ENCODE measurements around the gene LPAR5. TPM values are rescaled to one million over a fixed set of nuclear protein-coding genes. Genes with fewer than 3 reads are reported as not detected.

LPAR5 gene
- total RNA-seq, 1 experiment from 2014 or later = 2.3 TPM

- H3K9me3 ChIP-seq (ENCODE audit: low read length) = no peaks in the 10 kb centered on the region
- H4K20me1 ChIP-seq (ENCODE audit: low read length) = no peaks in the 10 kb centered on the region
- intact Hi-C loops (cut with micrococcal nuclease) = no loop called here
- ChIA-PET POLR2A (ENCODE audit: unreplicated experiment) (no interaction called here), CTCF (no interaction called here)
- ATAC-seq (no peak), DNase-seq (no peak)
- no peak overlapping the region for H3K9ac ChIP-seq (ENCODE audit: low read length)
- no peak overlapping the region for H3K4me3 ChIP-seq (ENCODE audit: low read length)
- no peaks in the 10 kb centered on the region for H3F3A ChIP-seq (ENCODE audit: low read length, unreplicated experiment)
- H3K36me3 ChIP-seq (ENCODE audit: low read depth, low read length) = peaks cover 57% of the 10 kb centered on the region
- H3K4me2 ChIP-seq (ENCODE audit: low read length) = no peak overlapping the region
- BruUV-seq (replicated peaks) = no TSS peak
- H2AFZ ChIP-seq (ENCODE audit: low read length) = no peak overlapping the region
- no peak for TF ChIP-seq CTCF (conservative IDR thresholded peaks at IDR 0.05; ENCODE audit: low read depth, low read length)
- TF ChIP-seq EZH2phosphoT487 (IDR thresholded peaks at IDR 0.05; ENCODE audit: borderline replicate concordance, low read length) = no peak
- no peak for TF ChIP-seq EZH2 (IDR thresholded peaks at IDR 0.05; ENCODE audit: low read length, unreplicated experiment)
- H3K4me1 ChIP-seq (ENCODE audit: insufficient read depth, low read length) = no peaks in the 10 kb centered on the region
- H3K27ac ChIP-seq (ENCODE audit: low read length) = no peak overlapping the region
- H3K9me2 ChIP-seq (replicated peaks; ENCODE audit: low read length) = no peaks in the 10 kb centered on the region
- H3K79me2 ChIP-seq (ENCODE audit: low read length) = no peaks in the 10 kb centered on the region
- H3K27me3 ChIP-seq (ENCODE audit: low read length) = no peaks in the 10 kb centered on the region
Observed at GRCh38 chr12:6582959-6583358, 52.8 kb downstream of the LPAR5 start.

- Histone ChIP-seq H3K36me3 (ENCODE audit: low read depth, low read length) (peaks cover 57% of the 10 kb centered on the region), H2AFZ (ENCODE audit: low read length) (no peak overlapping the region), H3K27me3 (ENCODE audit: low read length) (no peaks in the 10 kb centered on the region), H3K9me3 (ENCODE audit: low read length) (no peaks in the 10 kb centered on the region), H3K4me2 (ENCODE audit: low read length) (no peak overlapping the region), H3F3A (ENCODE audit: low read length, unreplicated experiment) (no peaks in the 10 kb centered on the region), H3K4me1 (ENCODE audit: insufficient read depth, low read length) (no peaks in the 10 kb centered on the region), H3K9ac (ENCODE audit: low read length) (no peak overlapping the region), H3K27ac (ENCODE audit: low read length) (no peak overlapping the region), H4K20me1 (ENCODE audit: low read length) (no peaks in the 10 kb centered on the region), H3K4me3 (ENCODE audit: low read length) (no peak overlapping the region), H3K9me2 (replicated peaks; ENCODE audit: low read length) (no peaks in the 10 kb centered on the region), H3K79me2 (ENCODE audit: low read length) (no peaks in the 10 kb centered on the region)
- no TSS peak for BruUV-seq (replicated peaks)
- ChIA-PET CTCF (no interaction called here), POLR2A (ENCODE audit: unreplicated experiment) (no interaction called here)
- intact Hi-C loops (cut with micrococcal nuclease) = no loop called here
- ATAC-seq = no peak; the same call in 1 of the 2 replicates
- DNase-seq = no peak
- TF ChIP-seq CTCF (conservative IDR thresholded peaks at IDR 0.05; ENCODE audit: low read depth, low read length) (peak; percentile 29; the same call in 1 of the 2 replicates), EZH2phosphoT487 (IDR thresholded peaks at IDR 0.05; ENCODE audit: borderline replicate concordance, low read length) (no peak)
Observed at GRCh38 chr12:6582196-6582595, 53.6 kb downstream of the LPAR5 start.

GRCh38 chr12:6575648-6576047 is 60.1 kb downstream of the LPAR5 start:
- no peak overlapping the region for H3K4me2 ChIP-seq (ENCODE audit: low read length)
- BruUV-seq (replicated peaks) = no TSS peak
- no peak overlapping the region for H3K4me3 ChIP-seq (ENCODE audit: low read length)
- H3K27me3 ChIP-seq (ENCODE audit: low read length) = no peaks in the 10 kb centered on the region
- ChIA-PET POLR2A (ENCODE audit: unreplicated experiment) (no interaction called here), CTCF (no interaction called here)
- ATAC-seq (no peak), DNase-seq (no peak)
- no peak overlapping the region for H3K27ac ChIP-seq (ENCODE audit: low read length)
- H3K36me3 ChIP-seq (ENCODE audit: low read depth, low read length) = peaks cover 46% of the 10 kb centered on the region
- H3K79me2 ChIP-seq (ENCODE audit: low read length) = no peaks in the 10 kb centered on the region
- H2AFZ ChIP-seq (ENCODE audit: low read length) = no peak overlapping the region
- intact Hi-C loops (cut with micrococcal nuclease) = no loop called here
- TF ChIP-seq EZH2phosphoT487 (IDR thresholded peaks at IDR 0.05; ENCODE audit: borderline replicate concordance, low read length) (no peak), CTCF (conservative IDR thresholded peaks at IDR 0.05; ENCODE audit: low read depth, low read length) (no peak)
- no peaks in the 10 kb centered on the region for H3K9me3 ChIP-seq (ENCODE audit: low read length)
- H3K9ac ChIP-seq (ENCODE audit: low read length) = no peak overlapping the region
- no peaks in the 10 kb centered on the region for H3K9me2 ChIP-seq (replicated peaks; ENCODE audit: low read length)
- H4K20me1 ChIP-seq (ENCODE audit: low read length) = no peaks in the 10 kb centered on the region
- H3F3A ChIP-seq (ENCODE audit: low read length, unreplicated experiment) = no peaks in the 10 kb centered on the region
- H3K4me1 ChIP-seq (ENCODE audit: insufficient read depth, low read length) = no peaks in the 10 kb centered on the region

Data from PC-3 (cell line).